ENCODE data around the gene FAM241B.

Gene FAM241B

DNA sequence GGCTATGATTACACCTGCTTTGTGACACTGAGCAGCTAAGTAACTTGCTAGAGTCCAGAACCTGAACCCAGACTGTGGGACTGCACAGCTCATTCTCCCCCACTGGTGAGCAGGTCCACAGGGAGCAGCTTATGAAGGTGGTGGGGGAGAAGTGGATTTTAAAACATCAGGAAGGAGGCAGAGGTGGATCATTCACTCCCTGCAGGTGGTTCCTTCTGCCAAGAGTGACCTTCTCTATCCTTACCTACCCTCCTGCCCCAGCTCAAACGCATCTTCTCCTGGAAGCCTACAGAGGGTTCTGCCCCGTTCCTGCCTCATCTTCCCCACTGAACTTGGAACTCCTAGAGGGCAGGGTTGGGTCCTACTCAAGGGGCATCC is 539 bp upstream of the FAM241B start:
- no peak for ATAC-seq
- Mint-ChIP-seq H3K27ac (no peak overlapping the region), H3K27me3 (peaks cover 45% of the 10 kb centered on the region), H3K4me1 (no peaks in the 10 kb centered on the region), H3K9me3 (peaks cover 8% of the 10 kb centered on the region), H3K36me3 (no peaks in the 10 kb centered on the region), H3K4me3 (peak overlapping the region; percentile 52)

GRCh38 chr10:69630651-69631400 is 779 bp downstream of the FAM241B start:
- Mint-ChIP-seq H3K4me1 (no peaks in the 10 kb centered on the region), H3K4me3 (no peak overlapping the region), H3K27me3 (peaks cover 38% of the 10 kb centered on the region), H3K36me3 (no peaks in the 10 kb centered on the region), H3K27ac (no peak overlapping the region), H3K9me3 (peaks cover 2% of the 10 kb centered on the region)
- ATAC-seq = no peak

GRCh38 chr10:69631566-69631965 is 1.5 kb downstream of the FAM241B start:
- no peak for ATAC-seq
- Mint-ChIP-seq H3K27me3 (peaks cover 31% of the 10 kb centered on the region), H3K4me3 (no peak overlapping the region), H3K4me1 (no peaks in the 10 kb centered on the region), H3K9me3 (peaks cover 2% of the 10 kb centered on the region), H3K27ac (no peak overlapping the region), H3K36me3 (no peaks in the 10 kb centered on the region)

- no peak for ATAC-seq
- Mint-ChIP-seq H3K36me3 (no peaks in the 10 kb centered on the region), H3K4me1 (no peaks in the 10 kb centered on the region), H3K9me3 (peaks cover 2% of the 10 kb centered on the region), H3K27me3 (peaks cover 30% of the 10 kb centered on the region), H3K4me3 (no peak overlapping the region), H3K27ac (no peak overlapping the region)
Observed at GRCh38 chr10:69632516-69633199, 2.6 kb downstream of the FAM241B start.

DNA sequence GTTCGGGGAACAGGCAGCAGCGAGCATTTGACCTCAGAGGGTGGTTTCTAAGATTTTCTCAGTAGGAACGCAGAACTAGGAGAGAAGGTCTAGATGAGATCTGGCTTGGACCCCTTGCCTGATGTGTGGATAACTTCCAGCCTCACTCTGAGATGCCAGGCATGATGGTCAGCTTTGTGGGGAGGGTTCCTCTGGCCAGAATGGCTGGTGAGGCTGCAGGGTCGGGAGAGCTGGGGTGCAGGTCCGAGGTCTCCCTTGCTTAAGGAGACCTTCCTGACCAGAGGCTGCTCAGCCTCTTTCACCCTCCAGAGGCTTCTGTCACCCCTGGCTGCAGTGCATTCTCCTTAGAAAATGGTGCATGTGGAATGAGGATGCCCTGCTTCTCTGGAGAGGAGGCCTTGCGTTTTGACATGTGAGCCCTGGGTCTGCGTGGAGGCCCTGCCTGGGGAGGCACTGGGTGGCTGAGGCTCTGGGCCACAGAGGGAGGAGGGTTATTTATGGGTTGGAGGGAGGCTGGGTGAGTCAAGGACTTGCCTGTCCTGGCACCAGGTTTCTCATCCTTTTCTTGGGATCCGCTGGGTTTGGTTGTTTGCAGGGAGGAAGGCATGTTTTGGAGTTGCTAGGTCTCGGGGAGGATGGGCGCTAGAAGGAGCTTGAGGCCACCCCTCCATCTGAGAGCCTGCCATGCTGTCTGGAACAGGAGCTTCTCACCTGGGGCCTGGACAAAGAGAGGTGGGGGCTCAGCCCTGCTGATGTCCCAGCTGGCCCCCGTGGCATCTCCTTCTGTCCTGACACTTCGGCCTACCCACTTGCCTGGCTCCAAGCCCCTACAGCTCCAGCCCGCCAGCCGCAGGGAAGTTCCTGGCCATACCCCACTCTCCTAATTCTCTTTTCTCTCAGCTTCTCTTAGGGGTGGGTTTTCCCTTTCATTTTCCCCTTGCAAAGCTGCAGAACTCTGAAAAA is 3.9 kb downstream of the FAM241B start:
- H3K4me1 Mint-ChIP-seq = no peaks in the 10 kb centered on the region
- peaks cover 18% of the 10 kb centered on the region for H3K27me3 Mint-ChIP-seq
- H3K27ac Mint-ChIP-seq = no peak overlapping the region
- ATAC-seq = no peak
- H3K9me3 Mint-ChIP-seq = no peaks in the 10 kb centered on the region
- no peaks in the 10 kb centered on the region for H3K36me3 Mint-ChIP-seq
- H3K4me3 Mint-ChIP-seq = no peak overlapping the region

- Mint-ChIP-seq H3K9me3 (no peaks in the 10 kb centered on the region), H3K27me3 (peaks cover 18% of the 10 kb centered on the region), H3K27ac (no peak overlapping the region), H3K4me1 (no peaks in the 10 kb centered on the region), H3K36me3 (no peaks in the 10 kb centered on the region), H3K4me3 (no peak overlapping the region)
- no peak for ATAC-seq
Observed at GRCh38 chr10:69634759-69635425, 4.8 kb downstream of the FAM241B start.

GRCh38 chr10:69635428-69636272 is 5.6 kb downstream of the FAM241B start:
- Mint-ChIP-seq H3K4me1 (no peaks in the 10 kb centered on the region), H3K36me3 (no peaks in the 10 kb centered on the region), H3K27ac (no peak overlapping the region), H3K9me3 (no peaks in the 10 kb centered on the region), H3K27me3 (peaks cover 18% of the 10 kb centered on the region), H3K4me3 (no peak overlapping the region)
- no peak for ATAC-seq

DNA sequence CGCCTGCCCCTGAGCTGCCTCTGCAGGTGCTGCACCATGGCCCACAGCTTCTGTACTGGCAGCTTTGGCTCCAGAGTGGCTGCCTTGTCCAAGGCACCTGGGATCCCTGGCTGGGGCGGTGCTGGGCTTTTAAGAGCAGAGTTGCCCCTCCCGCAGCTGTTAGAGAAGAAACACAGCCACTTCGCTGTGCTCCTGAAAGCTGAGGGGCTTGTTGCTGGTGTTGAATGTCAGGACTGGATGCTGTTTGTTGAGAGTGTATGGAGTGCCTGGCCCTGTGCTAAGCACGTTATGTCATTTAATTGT is 6.2 kb downstream of the FAM241B start:
- H3K27ac Mint-ChIP-seq = no peak overlapping the region
- H3K4me1 Mint-ChIP-seq = no peaks in the 10 kb centered on the region
- H3K36me3 Mint-ChIP-seq = no peaks in the 10 kb centered on the region
- peaks cover 13% of the 10 kb centered on the region for H3K27me3 Mint-ChIP-seq
- ATAC-seq = no peak
- no peaks in the 10 kb centered on the region for H3K9me3 Mint-ChIP-seq
- no peak overlapping the region for H3K4me3 Mint-ChIP-seq

DNA sequence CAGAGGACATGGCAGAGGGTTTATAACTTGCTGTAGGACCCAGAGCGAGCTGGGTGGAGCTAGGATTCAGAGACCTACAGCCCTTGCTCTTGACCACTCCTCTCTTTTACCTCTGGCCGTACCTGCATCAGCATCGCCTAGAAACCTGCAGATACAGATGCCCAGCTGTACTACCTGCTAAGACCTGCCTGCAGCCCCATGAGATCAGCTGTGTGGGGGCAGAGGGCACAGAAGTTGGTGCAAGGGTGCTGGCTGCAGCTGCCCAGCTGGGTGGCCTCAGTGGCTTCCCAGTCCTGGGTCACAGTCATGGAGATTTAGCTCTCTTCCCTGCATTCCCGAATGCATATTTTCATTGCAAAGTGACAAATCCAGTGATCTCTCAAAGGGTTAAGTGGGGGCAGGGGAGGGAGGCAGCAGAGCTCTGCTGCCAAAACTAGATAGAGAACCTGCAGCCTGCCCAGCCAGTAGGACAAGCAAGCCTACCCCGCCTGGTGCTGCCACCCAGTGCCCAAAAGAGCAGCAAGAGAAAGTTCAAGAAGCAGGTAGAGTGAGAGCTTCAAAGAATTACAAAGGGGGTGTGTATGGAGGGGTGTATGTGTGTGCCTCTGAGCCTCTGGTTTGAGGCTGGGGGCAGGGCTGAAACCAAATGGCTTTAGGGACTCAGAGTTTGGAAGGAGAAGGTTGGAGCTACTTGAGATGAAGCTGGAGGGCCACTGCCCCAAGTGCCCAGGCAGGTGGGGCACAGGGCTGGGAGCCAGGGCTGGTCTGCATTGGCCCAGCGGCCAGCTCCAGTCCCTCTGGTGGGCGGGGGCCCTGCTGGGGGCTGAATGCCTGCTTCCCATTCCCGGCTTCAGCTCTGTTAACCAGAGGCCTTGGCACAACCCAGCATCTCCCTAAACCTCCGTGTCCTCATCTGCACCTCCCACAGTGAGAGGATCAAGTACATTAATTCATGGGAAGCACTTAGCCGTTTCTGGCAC is 6.9 kb downstream of the FAM241B start:
- Mint-ChIP-seq H3K4me3 (no peak overlapping the region), H3K36me3 (no peaks in the 10 kb centered on the region), H3K27me3 (peaks cover 6% of the 10 kb centered on the region), H3K4me1 (no peaks in the 10 kb centered on the region), H3K9me3 (no peaks in the 10 kb centered on the region), H3K27ac (no peak overlapping the region)
- no peak for ATAC-seq

DNA sequence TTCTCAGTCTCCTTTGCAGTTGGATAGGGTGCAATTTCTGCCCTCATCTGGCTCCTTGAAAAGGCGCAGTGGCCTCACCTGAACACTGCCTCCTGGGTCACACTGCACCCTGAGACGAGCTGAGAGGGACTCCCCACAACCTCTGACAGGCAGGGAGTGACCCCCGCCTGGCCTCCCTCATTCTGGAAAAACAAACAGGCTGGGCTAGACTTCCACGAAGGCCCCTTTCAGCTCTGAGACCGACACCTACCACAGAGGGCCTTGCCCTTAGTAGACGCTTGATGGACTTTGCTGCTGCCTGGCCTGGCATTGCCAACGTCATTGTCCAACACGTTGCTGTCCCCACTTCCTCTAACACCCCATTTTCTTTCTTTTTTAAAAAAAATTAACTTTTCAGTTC is 8.6 kb downstream of the FAM241B start:
- Mint-ChIP-seq H3K4me1 (no peaks in the 10 kb centered on the region), H3K9me3 (peaks cover 3% of the 10 kb centered on the region), H3K27me3 (no peaks in the 10 kb centered on the region), H3K36me3 (no peaks in the 10 kb centered on the region), H3K4me3 (no peak overlapping the region), H3K27ac (no peak overlapping the region)
- ATAC-seq = no peak

GRCh38 chr10:69639291-69640195 is 9.5 kb downstream of the FAM241B start:
- H3K4me3 Mint-ChIP-seq = no peak overlapping the region
- H3K4me1 Mint-ChIP-seq = no peaks in the 10 kb centered on the region
- ATAC-seq = peak; percentile 49
- no peak overlapping the region for H3K27ac Mint-ChIP-seq
- H3K27me3 Mint-ChIP-seq = no peaks in the 10 kb centered on the region
- no peaks in the 10 kb centered on the region for H3K36me3 Mint-ChIP-seq
- peaks cover 3% of the 10 kb centered on the region for H3K9me3 Mint-ChIP-seq

DNA sequence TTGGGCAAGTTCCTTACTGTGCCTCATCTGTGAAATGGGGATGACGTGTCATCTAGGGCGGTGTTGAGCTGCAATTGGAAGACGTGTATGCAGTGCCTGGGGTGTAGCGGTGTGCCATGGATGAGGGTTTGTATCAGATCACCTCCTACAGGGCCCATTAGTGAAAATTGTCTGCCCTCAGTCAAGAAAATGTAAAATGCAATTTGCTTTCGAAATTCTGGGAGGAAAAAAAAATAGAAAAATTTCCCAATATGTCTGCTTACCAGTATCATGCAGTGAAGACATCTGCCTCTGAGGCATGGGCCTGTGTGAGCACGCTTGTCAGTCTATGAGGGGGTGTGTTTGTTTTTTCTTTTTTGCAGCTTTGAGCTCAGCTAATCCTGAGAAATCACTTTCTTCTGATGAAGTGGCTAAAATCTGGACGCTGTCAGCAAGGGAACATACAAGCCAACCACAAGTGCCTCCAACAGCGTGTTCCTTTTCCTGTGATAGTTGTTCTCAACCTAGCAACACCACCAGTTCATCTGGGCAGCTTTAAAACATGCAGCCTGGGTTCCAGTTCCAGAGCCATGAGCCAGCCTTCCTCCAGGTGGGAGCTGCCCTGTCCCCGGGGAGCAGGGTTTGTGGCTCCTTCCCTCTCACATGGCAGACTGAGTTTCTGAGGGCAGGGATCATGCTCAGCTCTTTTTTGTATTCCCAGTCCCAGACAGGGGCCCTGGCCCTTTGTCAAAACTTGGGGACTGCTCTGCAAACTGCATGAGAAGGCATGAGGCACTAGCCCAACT is 10.3 kb downstream of the FAM241B start:
- no peak overlapping the region for H3K4me3 Mint-ChIP-seq
- H3K27ac Mint-ChIP-seq = no peak overlapping the region
- peaks cover 7% of the 10 kb centered on the region for H3K27me3 Mint-ChIP-seq
- no peaks in the 10 kb centered on the region for H3K36me3 Mint-ChIP-seq
- no peaks in the 10 kb centered on the region for H3K4me1 Mint-ChIP-seq
- no peak for ATAC-seq
- H3K9me3 Mint-ChIP-seq = peaks cover 3% of the 10 kb centered on the region
